DLD1 (cell line): ENCODE results near the gene PRSS27.

Experiments used
- in situ Hi-C: cut with HindIII; loops from 2 replicates; pipeline ENCODE4 v1.10.0; 2017; ENCODE audit warnings: low sequenced_read_pairs

PRSS27 gene

GRCh38 chr16:2720064-2720457 is at the start of gene PRSS27:
Gene PRSS27, minus strand, starts transcription at chr16:2720224. Its CDS starts 64 bp downstream, at chr16:2720160.
- in situ Hi-C loops, result no loop called here

GRCh38 chr16:2769675-2770056 is 49.6 kb upstream of the PRSS27 start:
- in situ Hi-C loops, result no loop called here

GRCh38 chr16:2769100-2769529 is 49.1 kb upstream of the PRSS27 start:
- in situ Hi-C loops, result no loop called here

- in situ Hi-C loops, result no loop called here
Observed at GRCh38 chr16:2768403-2769089, 48.5 kb upstream of the PRSS27 start.

- in situ Hi-C loops, result no loop called here
Observed at GRCh38 chr16:2767891-2768290, 47.9 kb upstream of the PRSS27 start.

- in situ Hi-C loops, result no loop called here
Observed at GRCh38 chr16:2767140-2767731, 47.2 kb upstream of the PRSS27 start.

GRCh38 chr16:2766430-2767139 is 46.6 kb upstream of the PRSS27 start:
- in situ Hi-C loops, result no loop called here

- in situ Hi-C loops, result no loop called here
Observed at GRCh38 chr16:2765462-2766404, 45.7 kb upstream of the PRSS27 start.

GRCh38 chr16:2764718-2765117 is 44.7 kb upstream of the PRSS27 start:
- in situ Hi-C loops, result no loop called here

GRCh38 chr16:2763173-2763572 is 43.1 kb upstream of the PRSS27 start:
- in situ Hi-C loops, result no loop called here

- in situ Hi-C loops, result no loop called here
Observed at GRCh38 chr16:2762711-2763110, 42.7 kb upstream of the PRSS27 start.

GRCh38 chr16:2761886-2762583 is 42.0 kb upstream of the PRSS27 start:
- in situ Hi-C loops, result no loop called here

- in situ Hi-C loops, result no loop called here
Observed at GRCh38 chr16:2761472-2761871, 41.4 kb upstream of the PRSS27 start.

GRCh38 chr16:2757344-2757743 is 37.3 kb upstream of the PRSS27 start:
- in situ Hi-C loops, result no loop called here

- in situ Hi-C loops, result no loop called here
Observed at GRCh38 chr16:2756288-2757015, 36.4 kb upstream of the PRSS27 start.

- in situ Hi-C loops, result no loop called here
Observed at GRCh38 chr16:2755158-2755557, 35.1 kb upstream of the PRSS27 start.

GRCh38 chr16:2753733-2754020 is 33.7 kb upstream of the PRSS27 start:
- in situ Hi-C loops, result no loop called here

GRCh38 chr16:2752850-2753732 is 33.1 kb upstream of the PRSS27 start:
- in situ Hi-C loops, result no loop called here
